HepG2 (cell line): ENCODE measurements around the gene DDX17. TPM values are rescaled to one million over a fixed set of nuclear protein-coding genes. Genes with fewer than 3 reads are reported as not detected.

Experiments used
- CCDC6 ChIP-seq: sonication (generic); formaldehyde crosslinking; IDR thresholded peaks from 2 replicates; pipeline ENCODE4 v1.8.1; 2022; ENCODE audit warnings: mild to moderate bottlenecking, missing genetic modification reagents, moderate library complexity
- FOXK1 ChIP-seq: sonication (generic); formaldehyde crosslinking; IDR thresholded peaks from 2 replicates; pipeline ENCODE4 v1.4.0; 2020; ENCODE audit warnings: low read depth, missing genetic modification reagents, borderline replicate concordance
- HHEX ChIP-seq: IDR thresholded peaks from 2 replicates; pipeline ENCODE4 v1.6.1; 2016; ENCODE audit warnings: control low read depth
- MXD4 ChIP-seq: IDR thresholded peaks from 2 replicates; pipeline ENCODE4 v1.6.1; 2016; ENCODE audit warnings: mild to moderate bottlenecking, missing biosample characterization, missing genetic modification reagents
- RAD21 ChIP-seq: fragments of 450-650 bp; formaldehyde crosslinking; IDR thresholded peaks from 2 replicates; pipeline ENCODE4 v1.5.0; 2020; ENCODE audit warnings: mild to moderate bottlenecking
- SIN3B ChIP-seq: fragments of 150-350 bp; IDR thresholded peaks from 2 replicates; pipeline ENCODE4 v1.6.1; 2014; ENCODE audit warnings: low read length
- SP5 ChIP-seq: IDR thresholded peaks from 2 replicates; pipeline ENCODE4 v1.6.1; 2016; ENCODE audit warnings: low read depth, borderline replicate concordance
- ZNF10 ChIP-seq: sonication (generic); formaldehyde crosslinking; IDR thresholded peaks from 2 replicates; pipeline ENCODE4 v1.4.0; 2020; ENCODE audit warnings: mild to moderate bottlenecking, low read depth, missing genetic modification reagents, borderline replicate concordance
- ZNF180 ChIP-seq: sonication (generic); formaldehyde crosslinking; IDR thresholded peaks from 2 replicates; pipeline ENCODE4 v1.4.0; 2020; ENCODE audit warnings: low read depth, missing genetic modification reagents, borderline replicate concordance
- ZNF773 ChIP-seq: sonication (generic); formaldehyde crosslinking; IDR thresholded peaks from 2 replicates; pipeline ENCODE4 v1.4.0; 2020; ENCODE audit warnings: missing genetic modification reagents, borderline replicate concordance
- polyA plus RNA-seq, 8 experiments: library from polyadenylated mRNA; depleted of rRNA in 3 of 8; stranded (reverse) in 7 of 8; unstranded in 1 of 8; fragments of >200 nt; fragmentation: Illumina TruSeq in 4 of 8; extraction: Trizol in 4 of 8; gene quantifications; 2 replicates each; pipeline versions ENCODE4 v1.2.1 to v1.2.3, GENCODE V29; 2011 to 2016; ENCODE audit warnings: low read depth in 4 of 8, missing spikeins in 1 of 8, mixed read lengths in 1 of 8; ENCODE audit not compliant: insufficient read depth in 1 of 8
- total RNA-seq, 5 experiments: library from RNA; depleted of rRNA; stranded (reverse); fragments of >200 nt; fragmentation: Illumina TruSeq; extraction: Trizol; gene quantifications; 2 replicates each; pipeline ENCODE4 v1.2.3, GENCODE V29; 2016; ENCODE audit warnings: low read depth in 1 of 5
- TF ChIP-seq, protein P1 (sequence below): sonication (generic); formaldehyde crosslinking; IDR thresholded peaks from 2 replicates; pipeline ENCODE4 v1.5.0; 2020; ENCODE audit warnings: mild to moderate bottlenecking, missing genetic modification reagents
- TF ChIP-seq, protein P2 (sequence below): sonication (generic); formaldehyde crosslinking; IDR thresholded peaks from 2 replicates; pipeline ENCODE4 v1.4.0; 2020; ENCODE audit warnings: mild to moderate bottlenecking, missing genetic modification reagents
- TF ChIP-seq, protein P3 (sequence below): sonication (generic); formaldehyde crosslinking; IDR thresholded peaks from 2 replicates; pipeline ENCODE4 v1.8.1; 2023; ENCODE audit warnings: mild to moderate bottlenecking, missing genetic modification reagents
- TF ChIP-seq, protein P4 (sequence below): sonication (generic); formaldehyde crosslinking; IDR thresholded peaks from 2 replicates; pipeline ENCODE4 v1.4.0; 2020; ENCODE audit warnings: missing genetic modification reagents
- TF ChIP-seq, protein P5 (sequence below): sonication (generic); formaldehyde crosslinking; IDR thresholded peaks from 2 replicates; pipeline ENCODE4 v1.5.1; 2020; ENCODE audit warnings: missing genetic modification reagents, mild to moderate bottlenecking, borderline replicate concordance
- TF ChIP-seq, protein P6 (sequence below), 2 experiments: sonication (generic) in 1 of 2; formaldehyde crosslinking in 1 of 2; IDR thresholded peaks; 2 replicates each; pipeline versions ENCODE4 v1.4.0 to v1.6.1; 2018 to 2020; ENCODE audit warnings: missing genetic modification reagents in 2 of 2, borderline replicate concordance in 1 of 2, low read depth in 1 of 2, mild to moderate bottlenecking in 1 of 2, missing biosample characterization in 1 of 2
- TF ChIP-seq, protein P7 (sequence below): sonication (generic); formaldehyde crosslinking; conservative IDR thresholded peaks from 2 replicates; pipeline ENCODE4 v1.8.1; 2023; ENCODE audit warnings: missing genetic modification reagents

DDX17 gene
- total and polyA plus RNA-seq, 2 of the 13 experiments (the other 11 are each of a cell fraction or from before 2014, with no cell fraction given), result 238 to 344 TPM

DNA sequence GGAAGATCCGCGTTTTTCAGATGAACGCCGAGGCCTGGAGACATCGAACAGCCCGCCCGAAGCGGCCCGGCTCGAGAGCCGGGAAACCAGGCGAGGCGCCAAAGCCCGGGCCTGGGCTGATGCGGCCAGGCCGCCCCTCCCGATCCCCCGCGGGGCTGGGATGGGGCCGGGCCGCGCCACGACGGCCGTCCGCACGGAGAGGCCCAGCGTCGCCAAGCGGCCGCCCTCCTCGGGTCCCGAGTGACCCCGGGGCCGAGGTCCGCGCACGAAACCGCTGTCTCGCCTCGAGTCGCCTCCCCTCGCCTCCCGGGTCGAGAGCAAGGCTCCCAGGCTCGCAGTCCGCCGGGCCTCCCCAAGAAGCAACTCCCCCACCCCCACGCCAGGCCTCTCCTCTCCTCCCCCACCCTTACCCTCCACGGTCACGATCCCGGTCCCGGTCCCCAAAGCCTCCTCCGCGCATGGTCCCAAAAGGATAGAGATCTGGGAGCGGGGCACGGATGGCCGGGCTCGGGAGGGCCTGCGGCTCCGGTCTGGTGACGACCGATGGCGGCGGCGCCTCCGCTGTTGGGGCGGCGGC, 482 bp downstream of the DDX17 start (continued):
- TF ChIP-seq, protein P1, sequence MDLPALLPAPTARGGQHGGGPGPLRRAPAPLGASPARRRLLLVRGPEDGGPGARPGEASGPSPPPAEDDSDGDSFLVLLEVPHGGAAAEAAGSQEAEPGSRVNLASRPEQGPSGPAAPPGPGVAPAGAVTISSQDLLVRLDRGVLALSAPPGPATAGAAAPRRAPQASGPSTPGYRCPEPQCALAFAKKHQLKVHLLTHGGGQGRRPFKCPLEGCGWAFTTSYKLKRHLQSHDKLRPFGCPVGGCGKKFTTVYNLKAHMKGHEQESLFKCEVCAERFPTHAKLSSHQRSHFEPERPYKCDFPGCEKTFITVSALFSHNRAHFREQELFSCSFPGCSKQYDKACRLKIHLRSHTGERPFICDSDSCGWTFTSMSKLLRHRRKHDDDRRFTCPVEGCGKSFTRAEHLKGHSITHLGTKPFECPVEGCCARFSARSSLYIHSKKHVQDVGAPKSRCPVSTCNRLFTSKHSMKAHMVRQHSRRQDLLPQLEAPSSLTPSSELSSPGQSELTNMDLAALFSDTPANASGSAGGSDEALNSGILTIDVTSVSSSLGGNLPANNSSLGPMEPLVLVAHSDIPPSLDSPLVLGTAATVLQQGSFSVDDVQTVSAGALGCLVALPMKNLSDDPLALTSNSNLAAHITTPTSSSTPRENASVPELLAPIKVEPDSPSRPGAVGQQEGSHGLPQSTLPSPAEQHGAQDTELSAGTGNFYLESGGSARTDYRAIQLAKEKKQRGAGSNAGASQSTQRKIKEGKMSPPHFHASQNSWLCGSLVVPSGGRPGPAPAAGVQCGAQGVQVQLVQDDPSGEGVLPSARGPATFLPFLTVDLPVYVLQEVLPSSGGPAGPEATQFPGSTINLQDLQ (CRISPR knock-in tag), result no peak
- TF ChIP-seq RAD21 (CRISPR knock-in tag) (peak; percentile 21; the same call in 1 of the 2 replicates), ZNF773 (CRISPR knock-in tag) (no peak), ZNF10 (no peak), SP5 (CRISPR knock-in tag) (no peak), HHEX (CRISPR knock-in tag) (no peak), SIN3B (no peak), CCDC6 (CRISPR knock-in tag) (no peak), MXD4 (CRISPR knock-in tag) (no peak), ZNF180 (CRISPR knock-in tag) (no peak), FOXK1 (CRISPR knock-in tag) (no peak)
- TF ChIP-seq, protein P2, sequence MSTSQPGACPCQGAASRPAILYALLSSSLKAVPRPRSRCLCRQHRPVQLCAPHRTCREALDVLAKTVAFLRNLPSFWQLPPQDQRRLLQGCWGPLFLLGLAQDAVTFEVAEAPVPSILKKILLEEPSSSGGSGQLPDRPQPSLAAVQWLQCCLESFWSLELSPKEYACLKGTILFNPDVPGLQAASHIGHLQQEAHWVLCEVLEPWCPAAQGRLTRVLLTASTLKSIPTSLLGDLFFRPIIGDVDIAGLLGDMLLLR, result 0 out of 2 replicates have a peak, but pooled peaks have one; percentile 28
- TF ChIP-seq, protein P3, sequence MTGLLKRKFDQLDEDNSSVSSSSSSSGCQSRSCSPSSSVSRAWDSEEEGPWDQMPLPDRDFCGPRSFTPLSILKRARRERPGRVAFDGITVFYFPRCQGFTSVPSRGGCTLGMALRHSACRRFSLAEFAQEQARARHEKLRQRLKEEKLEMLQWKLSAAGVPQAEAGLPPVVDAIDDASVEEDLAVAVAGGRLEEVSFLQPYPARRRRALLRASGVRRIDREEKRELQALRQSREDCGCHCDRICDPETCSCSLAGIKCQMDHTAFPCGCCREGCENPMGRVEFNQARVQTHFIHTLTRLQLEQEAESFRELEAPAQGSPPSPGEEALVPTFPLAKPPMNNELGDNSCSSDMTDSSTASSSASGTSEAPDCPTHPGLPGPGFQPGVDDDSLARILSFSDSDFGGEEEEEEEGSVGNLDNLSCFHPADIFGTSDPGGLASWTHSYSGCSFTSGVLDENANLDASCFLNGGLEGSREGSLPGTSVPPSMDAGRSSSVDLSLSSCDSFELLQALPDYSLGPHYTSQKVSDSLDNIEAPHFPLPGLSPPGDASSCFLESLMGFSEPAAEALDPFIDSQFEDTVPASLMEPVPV (CRISPR knock-in tag), result no peak
- TF ChIP-seq, protein P4, sequence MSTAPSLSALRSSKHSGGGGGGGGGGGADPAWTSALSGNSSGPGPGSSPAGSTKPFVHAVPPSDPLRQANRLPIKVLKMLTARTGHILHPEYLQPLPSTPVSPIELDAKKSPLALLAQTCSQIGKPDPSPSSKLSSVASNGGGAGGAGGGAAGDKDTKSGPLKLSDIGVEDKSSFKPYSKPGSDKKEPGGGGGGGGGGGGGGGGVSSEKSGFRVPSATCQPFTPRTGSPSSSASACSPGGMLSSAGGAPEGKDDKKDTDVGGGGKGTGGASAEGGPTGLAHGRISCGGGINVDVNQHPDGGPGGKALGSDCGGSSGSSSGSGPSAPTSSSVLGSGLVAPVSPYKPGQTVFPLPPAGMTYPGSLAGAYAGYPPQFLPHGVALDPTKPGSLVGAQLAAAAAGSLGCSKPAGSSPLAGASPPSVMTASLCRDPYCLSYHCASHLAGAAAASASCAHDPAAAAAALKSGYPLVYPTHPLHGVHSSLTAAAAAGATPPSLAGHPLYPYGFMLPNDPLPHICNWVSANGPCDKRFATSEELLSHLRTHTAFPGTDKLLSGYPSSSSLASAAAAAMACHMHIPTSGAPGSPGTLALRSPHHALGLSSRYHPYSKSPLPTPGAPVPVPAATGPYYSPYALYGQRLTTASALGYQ, result no peak
- TF ChIP-seq, protein P5, sequence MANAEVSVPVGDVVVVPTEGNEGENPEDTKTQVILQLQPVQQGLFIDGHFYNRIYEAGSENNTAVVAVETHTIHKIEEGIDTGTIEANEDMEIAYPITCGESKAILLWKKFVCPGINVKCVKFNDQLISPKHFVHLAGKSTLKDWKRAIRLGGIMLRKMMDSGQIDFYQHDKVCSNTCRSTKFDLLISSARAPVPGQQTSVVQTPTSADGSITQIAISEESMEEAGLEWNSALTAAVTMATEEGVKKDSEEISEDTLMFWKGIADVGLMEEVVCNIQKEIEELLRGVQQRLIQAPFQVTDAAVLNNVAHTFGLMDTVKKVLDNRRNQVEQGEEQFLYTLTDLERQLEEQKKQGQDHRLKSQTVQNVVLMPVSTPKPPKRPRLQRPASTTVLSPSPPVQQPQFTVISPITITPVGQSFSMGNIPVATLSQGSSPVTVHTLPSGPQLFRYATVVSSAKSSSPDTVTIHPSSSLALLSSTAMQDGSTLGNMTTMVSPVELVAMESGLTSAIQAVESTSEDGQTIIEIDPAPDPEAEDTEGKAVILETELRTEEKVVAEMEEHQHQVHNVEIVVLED (CRISPR knock-in tag), result no peak
- TF ChIP-seq, protein P6, sequence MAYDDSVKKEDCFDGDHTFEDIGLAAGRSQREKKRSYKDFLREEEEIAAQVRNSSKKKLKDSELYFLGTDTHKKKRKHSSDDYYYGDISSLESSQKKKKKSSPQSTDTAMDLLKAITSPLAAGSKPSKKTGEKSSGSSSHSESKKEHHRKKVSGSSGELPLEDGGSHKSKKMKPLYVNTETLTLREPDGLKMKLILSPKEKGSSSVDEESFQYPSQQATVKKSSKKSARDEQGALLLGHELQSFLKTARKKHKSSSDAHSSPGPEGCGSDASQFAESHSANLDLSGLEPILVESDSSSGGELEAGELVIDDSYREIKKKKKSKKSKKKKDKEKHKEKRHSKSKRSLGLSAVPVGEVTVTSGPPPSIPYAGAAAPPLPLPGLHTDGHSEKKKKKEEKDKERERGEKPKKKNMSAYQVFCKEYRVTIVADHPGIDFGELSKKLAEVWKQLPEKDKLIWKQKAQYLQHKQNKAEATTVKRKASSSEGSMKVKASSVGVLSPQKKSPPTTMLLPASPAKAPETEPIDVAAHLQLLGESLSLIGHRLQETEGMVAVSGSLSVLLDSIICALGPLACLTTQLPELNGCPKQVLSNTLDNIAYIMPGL (CRISPR knock-in tag; IDR thresholded peaks at IDR 0.05; ENCODE audit: borderline replicate concordance in 1 of 2, low read depth in 1 of 2), result peak in 1 of 2 experiments; percentile 90; a peak in 2 of 4 replicates
- TF ChIP-seq, protein P7, sequence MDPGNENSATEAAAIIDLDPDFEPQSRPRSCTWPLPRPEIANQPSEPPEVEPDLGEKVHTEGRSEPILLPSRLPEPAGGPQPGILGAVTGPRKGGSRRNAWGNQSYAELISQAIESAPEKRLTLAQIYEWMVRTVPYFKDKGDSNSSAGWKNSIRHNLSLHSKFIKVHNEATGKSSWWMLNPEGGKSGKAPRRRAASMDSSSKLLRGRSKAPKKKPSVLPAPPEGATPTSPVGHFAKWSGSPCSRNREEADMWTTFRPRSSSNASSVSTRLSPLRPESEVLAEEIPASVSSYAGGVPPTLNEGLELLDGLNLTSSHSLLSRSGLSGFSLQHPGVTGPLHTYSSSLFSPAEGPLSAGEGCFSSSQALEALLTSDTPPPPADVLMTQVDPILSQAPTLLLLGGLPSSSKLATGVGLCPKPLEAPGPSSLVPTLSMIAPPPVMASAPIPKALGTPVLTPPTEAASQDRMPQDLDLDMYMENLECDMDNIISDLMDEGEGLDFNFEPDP (CRISPR knock-in tag), result no peak
